Measurements from ENCODE around the gene FBRS. TPM values are rescaled to one million over a fixed set of nuclear protein-coding genes. Genes with fewer than 3 reads are reported as not detected.

Gene FBRS
- total RNA-seq, 1 experiment from 2014 or later = 128 TPM

DNA sequence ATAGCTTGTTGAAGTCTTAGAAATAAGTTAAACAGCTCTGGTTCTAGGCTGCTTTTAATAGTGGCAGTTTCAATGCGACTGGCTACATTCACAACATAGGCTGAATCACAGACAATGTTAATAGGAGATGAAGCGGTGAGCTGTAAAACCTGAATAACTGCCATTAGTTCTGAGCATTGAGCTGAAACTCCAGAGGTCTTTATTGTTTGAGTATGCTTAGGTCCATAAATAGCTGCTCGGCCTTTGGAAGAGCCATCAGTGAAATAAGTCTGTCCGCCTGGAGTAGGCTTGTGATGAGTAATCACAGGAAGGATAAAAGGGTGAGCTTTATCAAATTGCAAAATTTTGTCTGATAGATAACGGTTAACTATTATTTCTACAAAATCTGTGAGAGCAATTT is 38.6 kb upstream of the FBRS start:
- no peak overlapping the region for H3K27ac ChIP-seq
- H3F3A ChIP-seq (ENCODE audit: insufficient read depth, low read depth) = no peaks in the 10 kb centered on the region
- TF ChIP-seq EZH2 (IDR thresholded peaks at IDR 0.05; ENCODE audit: low read depth) = no peak
- TF ChIP-seq, protein P1, sequence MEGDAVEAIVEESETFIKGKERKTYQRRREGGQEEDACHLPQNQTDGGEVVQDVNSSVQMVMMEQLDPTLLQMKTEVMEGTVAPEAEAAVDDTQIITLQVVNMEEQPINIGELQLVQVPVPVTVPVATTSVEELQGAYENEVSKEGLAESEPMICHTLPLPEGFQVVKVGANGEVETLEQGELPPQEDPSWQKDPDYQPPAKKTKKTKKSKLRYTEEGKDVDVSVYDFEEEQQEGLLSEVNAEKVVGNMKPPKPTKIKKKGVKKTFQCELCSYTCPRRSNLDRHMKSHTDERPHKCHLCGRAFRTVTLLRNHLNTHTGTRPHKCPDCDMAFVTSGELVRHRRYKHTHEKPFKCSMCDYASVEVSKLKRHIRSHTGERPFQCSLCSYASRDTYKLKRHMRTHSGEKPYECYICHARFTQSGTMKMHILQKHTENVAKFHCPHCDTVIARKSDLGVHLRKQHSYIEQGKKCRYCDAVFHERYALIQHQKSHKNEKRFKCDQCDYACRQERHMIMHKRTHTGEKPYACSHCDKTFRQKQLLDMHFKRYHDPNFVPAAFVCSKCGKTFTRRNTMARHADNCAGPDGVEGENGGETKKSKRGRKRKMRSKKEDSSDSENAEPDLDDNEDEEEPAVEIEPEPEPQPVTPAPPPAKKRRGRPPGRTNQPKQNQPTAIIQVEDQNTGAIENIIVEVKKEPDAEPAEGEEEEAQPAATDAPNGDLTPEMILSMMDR (conservative IDR thresholded peaks at IDR 0.05) = no peak
- intact Hi-C loops (cut with micrococcal nuclease; ENCODE audit: unreplicated experiment) = no loop called here
- H3K79me2 ChIP-seq (ENCODE audit: low read depth) = no peaks in the 10 kb centered on the region
- DNase-seq = no peak
- no peaks in the 10 kb centered on the region for H3K36me3 ChIP-seq (ENCODE audit: low read depth)
- H3K9me3 ChIP-seq (ENCODE audit: insufficient read depth, low read depth) = no peaks in the 10 kb centered on the region
- no peaks in the 10 kb centered on the region for H3K9me2 ChIP-seq (ENCODE audit: insufficient read depth)
- POLR2A ChIA-PET (ENCODE audit: unreplicated experiment) = interaction anchor here (0.6 kb wide), 1 partner anchor 11 kb away, joined by 7 read pairs; no protein-coding TSS in a partner anchor
- no peak overlapping the region for H3K4me3 ChIP-seq
- no peaks in the 10 kb centered on the region for H3K4me1 ChIP-seq (replicated peaks; ENCODE audit: insufficient read depth)
- CTCF ChIA-PET = no interaction called here
- no peaks in the 10 kb centered on the region for H4K20me1 ChIP-seq (ENCODE audit: insufficient read depth)
- no peak overlapping the region for H2AFZ ChIP-seq
- H3K4me2 ChIP-seq = no peak overlapping the region
- H3K27me3 ChIP-seq (ENCODE audit: insufficient read depth, low read depth) = no peaks in the 10 kb centered on the region
- no TSS peak for BruUV-seq (replicated peaks)

GRCh38 chr16:30620169-30620568 is 38.1 kb upstream of the FBRS start:
- POLR2A ChIA-PET (ENCODE audit: unreplicated experiment) = interaction anchor here (0.6 kb wide), 1 partner anchor 10 kb away, joined by 3 read pairs; the partner anchor contains the start of gene ZNF689
- Histone ChIP-seq H2AFZ (no peak overlapping the region), H4K20me1 (ENCODE audit: insufficient read depth) (no peaks in the 10 kb centered on the region), H3K79me2 (ENCODE audit: low read depth) (no peaks in the 10 kb centered on the region), H3K27me3 (ENCODE audit: insufficient read depth, low read depth) (no peaks in the 10 kb centered on the region), H3K4me1 (replicated peaks; ENCODE audit: insufficient read depth) (no peaks in the 10 kb centered on the region), H3K36me3 (ENCODE audit: low read depth) (no peaks in the 10 kb centered on the region), H3K4me2 (no peak overlapping the region), H3K27ac (no peak overlapping the region), H3K9me3 (ENCODE audit: insufficient read depth, low read depth) (no peaks in the 10 kb centered on the region), H3F3A (ENCODE audit: insufficient read depth, low read depth) (no peaks in the 10 kb centered on the region), H3K9me2 (ENCODE audit: insufficient read depth) (no peaks in the 10 kb centered on the region), H3K4me3 (no peak overlapping the region)
- TF ChIP-seq EZH2 (IDR thresholded peaks at IDR 0.05; ENCODE audit: low read depth) = no peak
- TF ChIP-seq, protein P1 (conservative IDR thresholded peaks at IDR 0.05) = no peak
- intact Hi-C loops (cut with micrococcal nuclease; ENCODE audit: unreplicated experiment) = no loop called here
- BruUV-seq (replicated peaks) = no TSS peak
- no peak for DNase-seq
- CTCF ChIA-PET = interaction anchor here (0.6 kb wide), 1 partner anchor 589 kb away, joined by 5 read pairs; the partner anchor contains the start of gene TLCD3B

DNA sequence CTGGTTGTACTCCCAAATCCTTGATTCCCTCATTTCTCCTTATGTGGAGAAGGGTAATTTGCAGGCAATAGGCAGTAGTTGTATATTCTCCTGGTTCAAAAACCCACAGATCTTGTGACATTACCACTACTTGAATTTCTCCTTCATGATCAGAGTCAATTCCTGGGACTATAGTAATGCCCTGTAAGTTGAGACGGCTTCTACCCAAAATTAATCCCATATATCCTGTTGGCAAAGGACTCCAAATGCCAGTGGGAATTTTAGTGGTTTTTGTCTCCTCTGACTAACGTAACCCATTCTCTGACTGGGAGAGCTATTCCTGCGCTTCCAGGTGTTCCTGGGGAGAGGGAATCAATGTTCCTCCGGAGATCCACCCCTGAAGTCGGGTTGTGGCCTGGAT is 36.5 kb upstream of the FBRS start:
- CTCF ChIA-PET = no interaction called here
- no TSS peak for BruUV-seq (replicated peaks)
- TF ChIP-seq, protein P1 (conservative IDR thresholded peaks at IDR 0.05) = no peak
- TF ChIP-seq EZH2 (IDR thresholded peaks at IDR 0.05; ENCODE audit: low read depth) = no peak

More for the DNA sequence above, 36.5 kb upstream of the FBRS start:
- Histone ChIP-seq H4K20me1 (ENCODE audit: insufficient read depth) (no peaks in the 10 kb centered on the region), H3K4me1 (replicated peaks; ENCODE audit: insufficient read depth) (no peaks in the 10 kb centered on the region), H3K27me3 (ENCODE audit: insufficient read depth, low read depth) (no peaks in the 10 kb centered on the region), H3F3A (ENCODE audit: insufficient read depth, low read depth) (no peaks in the 10 kb centered on the region), H3K9me2 (ENCODE audit: insufficient read depth) (no peaks in the 10 kb centered on the region), H3K36me3 (ENCODE audit: low read depth) (no peaks in the 10 kb centered on the region), H3K4me3 (no peak overlapping the region), H3K4me2 (no peak overlapping the region), H3K79me2 (ENCODE audit: low read depth) (no peaks in the 10 kb centered on the region), H3K9me3 (ENCODE audit: insufficient read depth, low read depth) (no peaks in the 10 kb centered on the region), H3K27ac (no peak overlapping the region), H2AFZ (no peak overlapping the region)
- POLR2A ChIA-PET (ENCODE audit: unreplicated experiment) = interaction anchor here (0.6 kb wide), 1 partner anchor 127 kb away, joined by 3 read pairs; no protein-coding TSS in a partner anchor
- no peak for DNase-seq
- intact Hi-C loops (cut with micrococcal nuclease; ENCODE audit: unreplicated experiment) = no loop called here

Measured in PC-9 (cell line).